Activated CD8-positive, alpha-beta memory T cell treated with anti-CD3 and anti-CD28 coated beads, Interleukin-2, amount 50 U/mL, for 24 hours (primary cell): Measurements from ENCODE around the gene ANXA8L1.
"Not testable (repeated sequence)": the region's sequence is repeated elsewhere in the genome, so short reads cannot be mapped to it uniquely, and the experiment has no call there.

Experiments
- DNase-seq: peaks from one replicate; pipeline ENCODE4 v3.0.0-alpha.2; 2020; ENCODE audit errors: extremely low read depth

ANXA8L1 gene

GRCh38 chr10:46397767-46398166 is 22.2 kb downstream of the ANXA8L1 start:
- not testable (repeated sequence) for DNase-seq

DNA sequence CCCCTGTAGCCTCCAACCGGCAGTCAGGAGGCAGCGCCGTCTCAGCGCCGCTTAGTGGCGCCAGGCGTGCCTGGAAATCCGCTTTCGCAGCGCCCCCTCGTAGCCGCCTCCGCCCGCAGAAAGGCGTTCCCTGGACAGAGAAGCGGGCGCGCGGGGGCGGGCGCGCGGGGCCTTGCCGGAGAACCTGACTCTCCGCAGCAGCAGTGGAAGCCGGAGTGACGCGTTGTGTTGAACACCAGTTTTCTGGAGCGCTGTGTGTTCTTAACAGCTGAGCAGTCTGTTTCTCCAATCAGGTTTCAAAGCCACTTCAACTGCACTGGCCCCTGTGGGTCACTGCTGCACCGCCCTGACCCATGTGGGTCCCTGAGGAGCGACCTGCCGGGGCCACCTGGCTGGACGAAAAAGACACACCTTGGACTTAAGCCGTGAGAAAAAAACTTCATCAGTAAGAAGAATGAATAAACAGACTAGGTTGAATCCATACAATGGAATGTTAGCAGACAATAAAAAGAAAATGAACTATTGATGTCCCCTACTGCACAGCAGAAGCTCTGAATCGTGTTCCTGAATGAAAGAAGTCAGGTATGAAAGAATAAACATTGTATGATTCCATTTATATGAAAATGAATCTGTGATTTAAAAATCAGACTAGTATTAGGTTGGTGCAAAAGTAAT is 22.8 kb downstream of the ANXA8L1 start:
- not testable (repeated sequence) for DNase-seq

- DNase-seq = not testable (repeated sequence)
Measured at GRCh38 chr10:46409556-46409955, 34.0 kb downstream of the ANXA8L1 start.

- not testable (repeated sequence) for DNase-seq
Measured at GRCh38 chr10:46411123-46411522, 35.5 kb downstream of the ANXA8L1 start.

DNA sequence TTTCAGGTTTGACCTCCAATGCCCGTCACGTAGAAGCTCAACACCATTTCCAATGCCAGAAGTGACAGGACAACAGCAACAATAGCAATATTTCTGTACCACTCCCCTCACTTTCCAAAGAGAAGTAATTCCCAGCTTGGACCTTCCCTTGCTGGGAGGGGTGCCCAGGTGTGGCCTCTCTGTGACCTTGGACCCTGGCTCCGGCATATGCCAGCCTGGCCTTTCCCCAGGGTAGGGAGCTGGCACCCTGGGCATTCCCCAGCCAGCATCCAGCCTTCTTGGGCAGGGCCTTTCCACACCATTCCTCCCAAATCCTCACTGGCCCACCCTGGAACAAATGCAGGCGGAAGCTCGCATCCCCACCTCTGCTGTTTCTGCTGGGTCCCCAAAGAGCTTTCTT is 37.1 kb downstream of the ANXA8L1 start:
- DNase-seq = not testable (repeated sequence)

DNA sequence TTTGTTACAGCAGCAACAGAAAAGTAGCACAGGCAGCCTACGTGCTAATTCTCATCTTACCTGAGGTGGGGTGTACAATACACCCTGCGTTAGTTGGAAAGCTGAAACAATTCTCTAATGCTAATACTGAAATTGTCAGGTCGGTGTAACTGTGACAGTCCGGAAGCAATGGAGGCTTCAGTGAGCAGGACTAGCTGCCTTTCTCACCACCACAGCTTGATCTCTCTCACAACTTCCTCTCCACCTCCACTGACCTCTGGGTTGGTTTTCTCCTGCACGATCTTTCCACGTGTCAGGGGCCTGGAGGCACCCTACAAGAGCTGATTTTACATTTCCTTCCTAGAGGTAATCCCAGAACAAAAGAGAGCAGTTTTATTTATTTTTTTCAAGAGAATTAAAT is 39.7 kb downstream of the ANXA8L1 start:
- not testable (repeated sequence) for DNase-seq

GRCh38 chr10:46418283-46418682 is 42.7 kb downstream of the ANXA8L1 start:
- DNase-seq = not testable (repeated sequence)

GRCh38 chr10:46419570-46420379 is 44.2 kb downstream of the ANXA8L1 start:
- DNase-seq = not testable (repeated sequence)

DNA sequence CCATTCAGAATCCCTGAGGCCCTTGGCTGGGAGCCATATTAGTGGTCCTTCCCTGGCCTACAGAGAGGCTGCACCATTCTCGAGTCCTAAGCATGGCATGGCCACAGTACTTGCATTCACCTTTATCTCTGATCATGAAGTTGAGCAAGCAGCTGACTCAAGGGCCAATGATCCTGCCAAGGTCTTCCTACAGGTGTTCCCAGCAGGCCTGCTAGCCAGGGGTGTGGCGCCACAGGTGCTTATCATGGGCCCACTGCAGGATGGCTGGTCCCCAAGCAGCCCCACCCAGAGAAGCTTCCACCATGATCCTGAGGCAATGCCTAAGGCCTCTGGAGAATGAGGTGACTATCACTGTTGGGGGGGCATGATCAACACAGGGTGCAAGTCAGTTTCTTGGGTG is 48.0 kb downstream of the ANXA8L1 start:
- not testable (repeated sequence) for DNase-seq

DNA sequence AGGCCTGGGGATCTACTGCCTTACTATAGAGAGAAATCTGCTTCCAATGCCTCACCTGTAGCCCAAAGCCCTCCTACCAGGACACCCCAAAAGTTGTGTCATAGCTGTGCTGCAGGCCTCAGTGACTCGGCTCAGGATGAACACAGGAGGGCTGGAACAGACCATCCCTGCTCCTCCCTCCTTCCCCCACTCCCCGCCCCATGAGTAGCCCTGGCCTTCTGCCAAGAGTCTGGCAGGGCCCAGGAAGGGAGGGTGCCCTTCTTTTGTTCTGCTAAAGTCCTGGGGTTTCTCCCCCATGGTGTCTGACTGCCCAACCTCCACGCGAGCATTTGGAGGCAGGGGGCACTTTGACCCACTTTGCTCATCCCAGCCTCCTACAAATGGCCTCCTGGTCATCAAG is 65.4 kb downstream of the ANXA8L1 start:
- not testable (repeated sequence) for DNase-seq
